Inferior parietal cortex (tissue), 1 donor: ENCODE results near the gene ABCA1.
"Not testable (repeated sequence)": the region's sequence is repeated elsewhere in the genome, so short reads cannot be mapped to it uniquely, and the experiment has no call there.

Experiments
- DNase-seq: peaks from one replicate; pipeline ENCODE4 v3.0.0-alpha.2; 2016; ENCODE audit errors: extremely low spot score

The ABCA1 gene

DNA sequence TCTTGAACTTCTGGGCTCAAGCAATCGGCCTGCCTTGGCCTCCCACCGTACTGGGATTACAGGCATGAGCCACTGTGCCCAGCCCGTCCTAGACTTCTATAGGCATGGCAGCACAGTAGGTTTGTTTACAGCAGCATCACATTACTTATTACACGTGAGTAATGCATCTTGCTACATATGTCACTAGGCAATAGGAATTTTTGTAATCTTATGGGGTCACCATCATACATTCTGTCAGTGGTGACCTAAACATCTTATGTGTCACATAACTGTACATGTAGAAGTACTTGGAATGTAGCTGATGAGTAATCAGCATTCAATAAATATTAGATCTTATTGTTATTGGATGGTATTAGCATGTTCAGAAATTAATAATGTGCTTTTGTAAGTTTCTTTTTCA is 22.9 kb upstream of the ABCA1 start:
- no peak for DNase-seq

DNA sequence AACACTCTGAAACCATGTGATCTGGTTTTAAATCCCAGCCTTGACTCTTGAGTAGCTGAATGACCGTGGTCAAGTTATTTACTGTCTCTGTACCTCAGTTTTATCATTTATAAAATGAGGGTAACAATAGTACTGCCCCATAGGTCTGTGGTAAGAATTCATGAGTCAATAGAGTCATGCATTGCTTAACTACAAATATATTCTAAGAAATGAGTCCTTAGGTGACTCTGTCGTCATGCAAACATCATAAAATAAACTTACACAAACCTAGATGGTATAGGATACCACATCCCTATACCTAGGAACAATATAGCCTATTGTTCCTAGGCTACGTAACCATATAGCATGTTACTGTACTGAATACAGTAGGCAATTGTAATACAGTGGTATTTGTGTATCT is 20.3 kb upstream of the ABCA1 start:
- no peak for DNase-seq

DNA sequence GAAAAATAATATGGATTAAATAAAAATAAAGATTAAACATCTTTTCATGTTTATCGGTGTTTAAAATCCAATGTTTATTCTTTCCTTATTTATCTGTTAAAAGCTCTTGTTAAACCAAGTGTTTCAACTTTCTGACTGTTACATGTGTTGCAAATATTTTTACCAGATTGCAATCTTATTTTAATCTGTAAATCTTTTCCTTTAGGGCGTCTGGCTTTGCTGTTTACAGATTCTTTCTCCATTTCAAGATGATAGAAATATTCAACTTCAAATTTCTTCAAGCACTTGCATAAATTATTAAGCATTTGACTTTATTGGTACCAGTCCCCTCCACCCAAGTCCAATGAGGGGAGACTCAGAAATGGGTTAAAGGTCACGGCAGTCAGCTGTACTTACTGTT is 16.9 kb upstream of the ABCA1 start:
- DNase-seq = no peak

DNA sequence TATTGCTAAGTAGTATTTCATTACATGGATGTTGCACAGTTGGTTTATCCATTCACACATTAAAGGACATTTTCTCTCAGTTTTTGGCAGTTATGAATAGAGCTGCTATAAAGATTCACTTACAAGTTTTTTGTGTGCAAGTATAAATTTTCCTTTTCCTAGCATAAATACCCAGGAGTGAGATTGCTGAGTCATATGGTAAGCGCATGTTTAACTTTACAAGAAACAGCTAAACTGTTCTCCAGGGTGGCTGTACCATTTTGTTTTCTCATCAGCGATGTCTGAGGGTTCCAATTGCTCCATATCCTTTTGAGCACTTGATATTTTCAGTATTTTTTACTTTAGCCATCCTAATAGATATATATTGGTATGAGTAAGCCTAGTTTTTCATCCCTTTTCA is 16.4 kb upstream of the ABCA1 start:
- no peak for DNase-seq

DNA sequence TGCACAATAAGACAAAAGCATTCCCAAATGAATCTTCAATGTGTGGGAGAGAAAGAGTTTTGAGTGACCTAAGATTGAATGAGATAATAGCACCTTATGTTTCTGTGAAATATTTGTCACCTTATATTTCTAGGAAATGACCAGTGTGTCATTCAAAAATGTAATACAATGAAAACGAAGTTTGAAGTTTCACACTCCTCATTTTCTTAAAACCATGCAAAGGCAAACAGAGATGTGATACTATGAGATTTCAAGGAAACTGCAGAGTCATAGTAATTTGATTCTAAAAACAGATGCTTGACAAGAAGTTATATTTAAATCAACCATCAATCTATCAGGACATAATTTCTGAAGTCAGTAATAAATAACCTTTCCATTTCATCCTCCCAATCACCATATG is 13.6 kb upstream of the ABCA1 start:
- DNase-seq = no peak

DNA sequence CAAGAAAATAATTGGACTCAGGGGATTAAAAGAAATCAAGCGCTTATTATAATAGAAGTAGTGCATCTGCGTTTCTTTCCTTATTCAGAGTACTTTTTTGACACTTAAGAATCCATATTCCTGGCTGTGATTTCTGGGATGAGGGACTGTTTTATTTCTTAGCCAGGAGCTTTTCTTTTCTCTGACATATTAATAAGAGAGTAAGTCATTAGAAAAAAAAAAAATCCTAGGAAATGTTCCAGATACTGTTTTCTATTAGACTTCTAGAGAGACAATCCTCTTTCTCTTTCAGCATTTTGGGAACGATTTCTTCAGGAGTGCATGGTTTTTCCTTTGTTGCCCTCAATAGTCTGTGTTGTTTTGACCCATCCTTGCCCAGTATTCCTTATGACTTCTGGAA is 8.3 kb upstream of the ABCA1 start:
- DNase-seq = no peak

DNA sequence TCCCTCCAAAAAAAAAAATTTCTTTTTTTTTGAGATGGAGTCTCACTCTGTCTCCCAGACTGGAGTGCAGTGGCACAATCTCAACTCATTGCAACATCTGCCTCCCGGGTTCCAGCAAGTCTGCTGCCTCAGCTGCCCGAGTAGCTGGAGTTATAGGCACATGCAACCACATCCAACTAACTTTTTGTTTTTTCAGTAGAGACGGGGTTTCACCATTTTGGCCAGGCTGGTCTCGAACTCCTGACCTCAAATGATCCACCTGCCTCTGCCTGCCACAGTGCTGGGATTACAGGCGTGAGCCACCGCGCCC is 7.5 kb upstream of the ABCA1 start:
- DNase-seq = not testable (repeated sequence)

DNA sequence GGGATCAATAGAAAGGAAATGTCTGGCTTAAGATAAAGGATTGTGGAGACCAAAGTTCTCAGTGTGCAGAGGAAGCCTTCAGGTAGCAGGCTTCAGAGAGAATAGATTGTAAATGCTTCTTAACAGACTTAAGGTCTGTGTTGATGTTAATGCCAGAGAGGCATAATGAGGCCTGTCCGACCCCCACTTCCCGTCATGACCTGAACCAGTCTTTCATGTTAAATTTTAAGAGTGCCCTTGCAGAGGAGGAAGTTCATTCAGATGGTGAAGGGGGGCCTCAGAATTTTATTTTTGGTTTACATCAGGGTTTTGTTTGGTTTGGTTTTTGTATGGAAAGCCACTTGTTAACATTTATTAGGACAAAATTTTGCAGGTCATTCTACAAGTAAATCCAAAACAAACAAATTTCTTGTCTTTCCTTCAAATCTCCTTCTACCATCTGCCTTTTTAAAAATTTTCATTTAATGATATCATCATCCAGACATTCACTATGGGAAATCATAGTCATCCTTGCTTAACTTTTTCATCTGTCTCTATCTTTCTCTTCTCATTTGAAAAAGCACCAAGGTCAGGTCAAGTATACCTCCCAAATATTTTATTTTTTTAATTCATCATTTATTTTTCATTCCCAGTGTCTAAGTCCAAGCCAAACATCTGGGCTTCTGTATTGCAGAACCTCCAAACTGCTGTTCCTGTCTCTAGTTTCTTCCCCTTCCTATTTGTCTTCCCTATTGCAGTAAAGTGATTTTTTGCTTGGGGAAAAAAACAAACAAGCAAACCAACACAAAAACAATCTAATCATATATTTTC is 6.9 kb upstream of the ABCA1 start:
- no peak for DNase-seq

DNA sequence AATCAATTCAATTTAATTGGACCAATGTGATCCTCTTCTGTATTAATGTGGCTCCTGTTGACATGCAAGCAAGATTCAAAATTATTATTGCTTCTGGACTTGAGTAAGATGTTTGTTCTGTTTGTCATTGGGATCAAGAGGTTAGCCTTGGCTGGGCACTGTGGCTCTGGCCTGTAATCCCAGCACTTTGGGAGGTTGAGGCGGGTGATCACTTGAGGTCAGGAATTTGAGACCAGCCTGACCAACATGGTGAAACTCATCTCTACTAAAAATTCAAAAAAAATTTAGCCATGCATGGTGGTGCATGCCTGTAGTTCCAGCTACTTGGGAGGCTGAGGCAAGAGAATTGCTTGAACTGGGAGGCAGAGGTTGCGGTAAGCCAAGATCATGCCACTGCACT is 5.1 kb upstream of the ABCA1 start:
- not testable (repeated sequence) for DNase-seq

DNA sequence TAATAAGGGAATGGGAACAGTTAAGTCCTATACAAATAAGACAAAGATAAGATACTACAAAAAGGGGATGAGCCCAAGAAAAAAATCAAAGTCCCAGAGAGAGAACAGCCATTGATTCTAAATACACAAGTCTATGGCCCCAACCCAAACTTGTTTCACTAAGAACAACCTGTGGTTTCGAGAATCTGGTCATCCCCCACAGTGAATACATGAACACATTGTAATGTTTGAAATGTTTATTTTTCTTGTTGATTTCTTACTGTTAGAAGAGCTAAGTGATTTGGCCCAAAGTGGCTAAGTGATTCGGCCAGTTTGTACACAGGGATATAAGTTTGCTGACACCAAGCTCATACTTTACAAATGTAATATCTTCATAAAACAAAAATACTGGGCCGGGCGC is 3.3 kb upstream of the ABCA1 start:
- no peak for DNase-seq

DNA sequence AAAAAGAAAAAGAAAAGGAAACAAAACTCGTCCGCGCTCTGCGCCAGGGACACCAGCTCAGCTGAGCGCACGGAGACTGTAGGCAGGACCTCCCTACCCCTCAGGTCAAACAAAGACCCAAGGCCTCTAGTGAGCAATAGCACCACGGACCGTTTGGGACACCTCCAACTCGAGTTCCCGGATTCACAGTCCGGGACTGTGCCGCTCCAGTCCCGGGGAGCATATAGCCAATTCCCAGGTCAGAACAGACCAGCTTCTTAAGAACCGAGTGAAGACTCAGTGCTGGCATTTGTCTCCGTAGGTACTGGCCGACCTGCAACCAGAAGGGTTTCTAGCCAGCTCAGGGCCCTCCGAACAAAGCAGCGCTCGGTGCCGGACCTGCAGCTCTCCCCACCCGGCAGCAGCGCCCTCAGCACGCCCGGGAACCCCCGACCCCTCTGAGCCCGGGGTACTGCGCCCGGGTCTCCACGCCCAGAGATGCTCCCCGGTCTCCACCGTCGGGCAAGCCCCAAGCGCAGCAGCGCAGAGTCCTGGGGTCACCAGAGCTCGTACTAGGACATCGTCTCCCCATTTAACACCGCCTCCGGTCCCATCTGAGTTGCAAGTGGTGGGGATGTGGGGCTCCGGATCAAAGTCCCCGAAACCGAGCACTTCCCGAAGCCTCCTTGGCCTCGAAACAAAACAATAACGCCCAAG is 591 bp downstream of the ABCA1 start:
- peak; percentile 45 for DNase-seq

DNA sequence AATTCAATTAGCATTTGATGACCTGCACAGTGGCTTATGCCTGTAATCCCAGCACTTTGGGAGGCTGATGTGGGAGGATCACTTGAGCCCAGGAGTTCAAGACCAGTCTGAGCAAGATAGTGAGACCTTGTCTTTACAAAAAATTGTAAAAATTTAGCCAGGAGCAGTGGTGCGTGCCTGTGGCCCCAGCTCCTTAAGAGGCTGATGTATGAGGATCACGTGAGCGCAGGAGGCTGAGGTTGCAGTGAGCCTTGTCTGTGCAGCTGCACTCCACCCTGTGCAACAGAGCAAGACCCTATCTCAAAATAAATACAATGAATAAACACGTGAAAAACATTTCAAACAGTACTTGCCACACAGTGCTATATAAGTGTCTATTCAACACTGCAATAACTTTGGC is 4.2 kb downstream of the ABCA1 start:
- no peak for DNase-seq

DNA sequence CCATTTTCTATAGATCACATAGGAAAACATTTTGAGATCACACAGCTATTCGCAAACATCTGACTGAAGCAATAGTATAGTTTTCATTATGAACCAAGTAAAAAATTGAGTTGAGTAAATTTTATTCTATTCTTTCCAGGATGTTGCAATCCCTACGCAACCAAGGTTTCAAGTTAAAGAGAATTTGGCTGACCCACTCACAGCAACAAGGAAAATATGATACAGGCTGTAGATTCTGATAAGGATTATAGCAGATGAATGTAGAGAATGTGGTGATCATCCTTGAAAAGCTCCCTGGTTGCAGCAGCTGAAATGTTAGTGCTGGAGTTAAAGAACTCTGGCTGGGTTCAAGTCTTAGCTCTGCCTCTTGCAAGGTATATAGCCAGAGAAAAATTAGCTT is 4.7 kb downstream of the ABCA1 start:
- DNase-seq = no peak

DNA sequence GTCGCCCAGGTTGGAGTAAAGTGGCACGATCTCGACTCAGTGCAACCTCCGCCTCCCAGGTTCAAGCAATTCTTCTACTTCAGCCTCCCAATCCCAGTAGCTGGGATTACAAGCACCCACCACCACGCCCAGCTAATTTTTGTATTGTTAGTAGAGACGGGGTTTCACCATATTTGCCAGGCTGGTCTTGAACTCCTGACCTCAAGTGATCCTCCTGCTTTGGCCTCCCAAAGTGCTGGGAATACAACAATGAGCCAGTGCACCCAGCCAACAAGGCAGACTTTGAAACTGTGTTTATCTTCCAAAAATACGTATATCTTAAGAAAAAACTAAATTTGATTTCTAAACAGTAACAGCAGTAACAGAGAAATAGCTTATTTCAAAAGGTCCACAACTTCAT is 5.2 kb downstream of the ABCA1 start:
- not testable (repeated sequence) for DNase-seq

DNA sequence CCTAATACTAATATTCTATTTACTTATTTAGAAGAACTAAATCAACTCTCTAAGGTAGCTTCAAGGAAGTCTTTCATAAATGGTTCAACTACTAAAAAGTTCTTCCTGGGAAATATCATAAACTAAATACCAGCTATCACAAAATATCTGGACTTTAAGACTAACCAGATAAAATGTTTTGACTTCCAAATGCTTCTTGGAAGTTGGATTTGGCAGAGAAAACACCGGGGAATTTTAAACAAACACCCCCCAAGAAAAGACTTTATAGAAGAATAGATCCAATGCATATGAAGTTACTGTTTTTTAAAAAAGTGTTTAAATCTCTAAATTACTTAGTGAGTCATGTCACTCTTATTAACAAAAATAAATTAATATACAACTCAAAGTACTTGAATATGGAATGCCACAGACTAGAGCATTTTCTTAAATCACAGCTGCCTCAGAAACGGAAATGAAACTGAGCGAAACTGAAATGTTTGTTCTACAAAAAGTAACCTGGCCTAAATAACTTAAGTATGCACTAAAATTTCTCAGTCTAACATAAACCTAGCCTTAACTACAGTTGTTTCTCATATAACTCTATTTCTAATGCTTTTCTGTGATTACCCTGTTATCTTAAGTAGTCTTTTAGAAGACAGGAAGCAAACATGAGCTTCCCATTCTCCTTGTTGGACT is 6.8 kb downstream of the ABCA1 start:
- DNase-seq = no peak

DNA sequence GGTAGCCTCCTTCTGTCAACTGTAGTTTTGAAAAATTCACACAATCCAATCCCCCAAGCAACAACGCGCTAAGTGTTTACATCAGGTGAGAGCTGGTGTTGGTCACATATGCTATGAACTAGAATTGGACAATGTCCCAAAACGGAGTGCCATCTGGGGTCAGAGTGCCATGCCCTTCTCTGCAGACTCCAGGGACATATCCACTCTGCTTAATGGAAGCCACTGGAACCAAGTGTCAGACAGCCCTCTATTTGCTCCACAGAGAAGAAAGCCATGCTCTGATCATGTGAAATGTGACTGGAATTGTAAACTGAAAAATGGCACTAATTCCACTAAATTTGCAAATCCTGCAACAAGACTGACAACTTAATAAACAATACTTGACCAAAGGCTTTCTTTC is 12.2 kb downstream of the ABCA1 start:
- no peak for DNase-seq

DNA sequence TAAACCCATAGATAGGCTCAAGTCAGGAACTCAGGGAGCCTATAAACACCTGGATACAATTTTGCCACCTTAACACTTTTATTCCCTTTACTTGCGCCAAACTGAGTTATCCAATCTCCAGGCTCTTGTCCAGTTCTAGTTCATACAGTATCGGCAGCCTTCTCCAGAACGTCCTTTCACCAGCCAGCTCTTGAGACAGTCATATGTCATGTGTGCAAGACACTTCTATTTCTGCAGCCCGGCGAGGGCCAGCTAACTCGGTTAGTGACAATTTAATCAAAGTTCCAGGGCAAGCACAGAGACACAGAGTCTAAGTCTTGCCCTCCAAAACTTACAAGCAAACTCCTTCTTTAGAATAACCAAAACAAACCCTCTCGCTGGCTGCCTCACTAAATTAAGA is 12.9 kb downstream of the ABCA1 start:
- DNase-seq = no peak

DNA sequence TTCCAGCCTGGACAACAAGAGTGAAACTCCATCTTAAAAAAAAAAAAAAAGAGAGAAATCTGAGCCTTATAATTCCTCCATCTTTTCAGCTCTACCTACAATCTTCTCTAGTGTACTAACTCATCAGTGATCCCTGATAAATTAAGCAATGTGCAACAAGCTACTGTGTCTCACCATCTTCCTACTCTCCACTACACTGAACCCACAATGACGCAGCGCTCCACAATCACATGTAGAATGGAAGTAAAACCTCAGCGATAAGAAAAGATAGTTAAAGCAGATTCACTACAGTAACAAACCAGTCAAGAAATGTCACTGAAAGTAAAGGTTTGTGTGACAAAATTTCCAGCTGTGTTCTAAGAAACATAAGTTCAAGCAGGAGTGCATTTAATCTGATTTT is 13.5 kb downstream of the ABCA1 start:
- DNase-seq = no peak

DNA sequence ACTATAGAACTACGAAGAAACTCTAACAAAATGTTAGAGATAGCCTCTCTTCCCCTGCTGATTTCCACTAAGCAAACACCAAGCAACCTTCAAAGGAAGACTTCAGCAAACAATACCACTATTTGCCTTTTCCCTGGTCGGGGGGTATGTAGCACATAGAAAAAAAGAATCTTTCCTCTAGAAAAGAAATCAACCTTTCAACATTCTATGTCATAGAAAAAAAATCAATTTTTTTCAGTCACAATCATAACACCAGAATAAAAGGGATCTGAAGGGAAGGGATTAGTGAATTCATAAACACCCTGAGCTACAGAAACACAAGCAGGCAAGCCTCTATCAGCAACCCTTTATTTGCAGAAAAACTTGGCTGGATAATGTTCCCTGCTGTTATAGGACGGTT is 15.3 kb downstream of the ABCA1 start:
- DNase-seq = no peak

DNA sequence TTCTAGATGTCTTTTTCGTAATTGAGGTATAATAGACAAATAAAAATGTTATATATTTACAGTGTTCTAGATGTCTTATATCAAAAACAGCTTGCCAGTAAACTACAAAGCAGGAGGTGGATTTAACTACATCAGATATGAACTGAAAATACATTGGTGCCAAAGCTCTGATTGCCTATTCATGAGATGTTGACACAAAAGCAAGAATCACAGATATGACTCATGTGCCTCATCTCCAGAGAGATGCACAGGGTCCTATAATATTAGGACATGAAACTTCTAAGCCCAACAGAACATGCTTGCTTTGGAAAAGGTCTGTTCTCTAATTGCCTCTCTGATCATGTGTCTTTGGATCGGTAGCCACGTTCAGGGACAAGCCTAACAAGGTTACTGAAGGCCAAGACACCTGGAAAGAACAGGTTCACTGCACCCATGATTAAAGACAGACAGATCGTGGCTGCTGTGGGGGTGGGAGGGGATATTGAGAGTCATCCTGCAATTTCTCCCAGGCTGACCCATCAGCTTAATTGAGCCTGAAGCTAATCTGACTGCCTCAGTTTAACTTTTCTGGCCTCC is 16.8 kb downstream of the ABCA1 start:
- DNase-seq = no peak

DNA sequence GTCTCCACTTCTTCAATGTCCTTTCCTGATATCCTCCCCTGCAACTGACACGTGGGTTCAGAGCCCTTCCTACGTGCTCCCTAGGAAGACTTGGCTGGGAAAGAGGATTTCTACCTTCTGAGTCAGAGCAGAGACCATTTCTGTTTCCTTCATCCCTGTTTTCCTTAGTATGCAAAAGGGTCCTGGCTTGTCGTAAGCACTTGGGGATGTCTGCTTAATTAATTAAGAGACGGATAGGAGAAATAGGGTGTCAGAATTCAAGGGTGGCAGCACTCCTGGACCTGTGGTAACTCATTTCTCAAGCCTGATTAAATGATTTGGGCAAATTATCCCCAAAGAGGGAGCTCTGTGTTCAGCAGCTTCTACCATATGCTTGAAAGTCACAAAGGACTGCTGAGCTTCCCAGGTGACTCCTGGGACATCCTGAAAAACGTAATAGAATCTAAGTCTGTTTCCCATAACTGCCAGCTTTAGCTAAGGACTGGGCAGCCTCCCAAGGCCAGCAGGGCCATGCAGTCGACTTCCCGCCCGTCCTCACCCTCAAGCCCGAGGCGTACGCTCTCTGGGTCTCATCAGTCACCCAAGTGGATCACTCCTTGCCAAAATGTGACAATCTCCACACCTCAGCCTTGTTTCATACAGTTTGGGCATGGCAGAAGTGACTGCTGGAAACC is 20.5 kb downstream of the ABCA1 start:
- DNase-seq = no peak
